Measurements from ENCODE around the gene VAMP2. TPM values are rescaled to one million over a fixed set of nuclear protein-coding genes. Genes with fewer than 3 reads are reported as not detected.
A peak's percentile ranks its signal among the peaks of the same experiment; 100 is the strongest.

The VAMP2 gene
- total RNA-seq, 1 experiment from 2014 or later = 22.1 TPM

- intact Hi-C loops (cut with micrococcal nuclease; ENCODE audit: unreplicated experiment) = loop anchor here (2.0 to 5.0 kb wide), 2 partner anchors 33 to 50 kb away; no protein-coding TSS in a partner anchor
- CTCF ChIA-PET = interaction anchor here (1.3 kb wide), 1 partner anchor 113 kb away, joined by 4 read pairs; no protein-coding TSS in a partner anchor
- Mint-ChIP-seq H3K9me3 (ENCODE audit: low read depth, unreplicated experiment) (no peaks in the 10 kb centered on the region), H3K36me3 (ENCODE audit: insufficient read depth, unreplicated experiment) (peaks cover 26% of the 10 kb centered on the region), H3K4me1 (ENCODE audit: low read depth, unreplicated experiment) (peaks cover 7% of the 10 kb centered on the region), H3K27me3 (ENCODE audit: unreplicated experiment) (no peaks in the 10 kb centered on the region), H3K27ac (ENCODE audit: unreplicated experiment) (no peak overlapping the region), H3K4me3 (ENCODE audit: low read depth, unreplicated experiment) (no peak overlapping the region)
- BruUV-seq (replicated peaks) = TSS peak; percentile 100
- DNase-seq = peak; percentile 87
- no peak for TF ChIP-seq CTCF (IDR thresholded peaks at IDR 0.05; ENCODE audit: unreplicated experiment)
Observed at GRCh38 chr17:8187517-8188262, 24.9 kb upstream of the VAMP2 start.

GRCh38 chr17:8186787-8187516, 24.2 kb upstream of the VAMP2 start:
- CTCF ChIA-PET = interaction anchor here (1.3 to 1.8 kb wide), 2 partner anchors 67 to 114 kb away, joined by 4 to 5 read pairs; no protein-coding TSS in a partner anchor
- H3K27ac Mint-ChIP-seq (ENCODE audit: unreplicated experiment) = no peak overlapping the region
- H3K4me3 Mint-ChIP-seq (ENCODE audit: low read depth, unreplicated experiment) = no peak overlapping the region
- peak; percentile 92 for DNase-seq
- H3K9me3 Mint-ChIP-seq (ENCODE audit: low read depth, unreplicated experiment) = no peaks in the 10 kb centered on the region
- no peaks in the 10 kb centered on the region for H3K27me3 Mint-ChIP-seq (ENCODE audit: unreplicated experiment)
- BruUV-seq (replicated peaks) = no TSS peak
- no peak for TF ChIP-seq CTCF (IDR thresholded peaks at IDR 0.05; ENCODE audit: unreplicated experiment)
- peaks cover 26% of the 10 kb centered on the region for H3K36me3 Mint-ChIP-seq (ENCODE audit: insufficient read depth, unreplicated experiment)
- H3K4me1 Mint-ChIP-seq (ENCODE audit: low read depth, unreplicated experiment) = peaks cover 7% of the 10 kb centered on the region
- intact Hi-C loops (cut with micrococcal nuclease; ENCODE audit: unreplicated experiment) = loop anchor here (2.0 to 5.0 kb wide), 2 partner anchors 34 to 50 kb away; no protein-coding TSS in a partner anchor

- no peak overlapping the region for H3K4me3 Mint-ChIP-seq (ENCODE audit: low read depth, unreplicated experiment)
- no peak for TF ChIP-seq CTCF (IDR thresholded peaks at IDR 0.05; ENCODE audit: unreplicated experiment)
- no TSS peak for BruUV-seq (replicated peaks)
- no peaks in the 10 kb centered on the region for H3K9me3 Mint-ChIP-seq (ENCODE audit: low read depth, unreplicated experiment)
- CTCF ChIA-PET = interaction anchor here (0.8 to 1.8 kb wide), 2 partner anchors 53 to 66 kb away, joined by 3 to 5 read pairs; no protein-coding TSS in a partner anchor
- DNase-seq = no peak
- H3K4me1 Mint-ChIP-seq (ENCODE audit: low read depth, unreplicated experiment) = peaks cover 7% of the 10 kb centered on the region
- no peak overlapping the region for H3K27ac Mint-ChIP-seq (ENCODE audit: unreplicated experiment)
- peaks cover 26% of the 10 kb centered on the region for H3K36me3 Mint-ChIP-seq (ENCODE audit: insufficient read depth, unreplicated experiment)
- peaks cover under 1% of the 10 kb centered on the region for H3K27me3 Mint-ChIP-seq (ENCODE audit: unreplicated experiment)
- intact Hi-C loops (cut with micrococcal nuclease; ENCODE audit: unreplicated experiment) = loop anchor here (2.0 to 5.0 kb wide), 2 partner anchors 34 to 49 kb away; no protein-coding TSS in a partner anchor
Observed at GRCh38 chr17:8186446-8186786, 23.7 kb upstream of the VAMP2 start.

- no peak for TF ChIP-seq CTCF (IDR thresholded peaks at IDR 0.05; ENCODE audit: unreplicated experiment)
- intact Hi-C loops (cut with micrococcal nuclease; ENCODE audit: unreplicated experiment) = loop anchor here (2.0 to 5.0 kb wide), 2 partner anchors 35 to 49 kb away; no protein-coding TSS in a partner anchor
- peaks cover 26% of the 10 kb centered on the region for H3K36me3 Mint-ChIP-seq (ENCODE audit: insufficient read depth, unreplicated experiment)
- peaks cover 7% of the 10 kb centered on the region for H3K4me1 Mint-ChIP-seq (ENCODE audit: low read depth, unreplicated experiment)
- no peak overlapping the region for H3K27ac Mint-ChIP-seq (ENCODE audit: unreplicated experiment)
- H3K4me3 Mint-ChIP-seq (ENCODE audit: low read depth, unreplicated experiment) = no peak overlapping the region
- peaks cover 7% of the 10 kb centered on the region for H3K27me3 Mint-ChIP-seq (ENCODE audit: unreplicated experiment)
- peak; percentile 86 for DNase-seq
- no TSS peak for BruUV-seq (replicated peaks)
- H3K9me3 Mint-ChIP-seq (ENCODE audit: low read depth, unreplicated experiment) = no peaks in the 10 kb centered on the region
- CTCF ChIA-PET = interaction anchor here (0.6 to 1.8 kb wide), 3 partner anchors 53 to 67 kb away, joined by 3 to 5 read pairs (median 5); no protein-coding TSS in a partner anchor
Observed at GRCh38 chr17:8185582-8186445, 23.1 kb upstream of the VAMP2 start.
